IPS-18a (cell line): ENCODE measurements around the gene PDE4B.
A peak's percentile ranks its signal among the peaks of the same experiment; 100 is the strongest.

ENCODE experiments used
- H3K27ac ChIP-seq: one replicate; pipeline ENCODE4 v1.5.1; 2013; ENCODE audit warnings: low read length
- H3K27me3 ChIP-seq: one replicate; pipeline ENCODE4 v1.6.1; 2013; ENCODE audit warnings: mild to moderate bottlenecking, low read length; ENCODE audit not compliant: control insufficient read depth, insufficient read depth
- H3K36me3 ChIP-seq: one replicate; pipeline ENCODE4 v1.6.1; 2013; ENCODE audit warnings: low read depth, low read length; ENCODE audit not compliant: control insufficient read depth
- H3K4me1 ChIP-seq: one replicate; pipeline ENCODE4 v1.6.1; 2013; ENCODE audit warnings: low read depth, low read length; ENCODE audit not compliant: control insufficient read depth
- H3K4me3 ChIP-seq: one replicate; pipeline ENCODE4 v1.5.1; 2013; ENCODE audit warnings: low read length
- H3K9ac ChIP-seq: one replicate; pipeline ENCODE4 v1.6.1; 2013; ENCODE audit warnings: mild to moderate bottlenecking, low read length, moderate library complexity
- H3K9me3 ChIP-seq: one replicate; pipeline ENCODE4 v1.6.1; 2013; ENCODE audit warnings: low read depth, low read length; ENCODE audit not compliant: control insufficient read depth

Gene PDE4B

GRCh38 chr1:66265268-66265667 is 472.6 kb downstream of the PDE4B start:
- Histone ChIP-seq H3K9ac (no peak overlapping the region), H3K27ac (no peak overlapping the region), H3K36me3 (no peaks in the 10 kb centered on the region), H3K4me3 (no peak overlapping the region), H3K27me3 (no peaks in the 10 kb centered on the region), H3K9me3 (no peaks in the 10 kb centered on the region), H3K4me1 (peaks cover 3% of the 10 kb centered on the region)

DNA sequence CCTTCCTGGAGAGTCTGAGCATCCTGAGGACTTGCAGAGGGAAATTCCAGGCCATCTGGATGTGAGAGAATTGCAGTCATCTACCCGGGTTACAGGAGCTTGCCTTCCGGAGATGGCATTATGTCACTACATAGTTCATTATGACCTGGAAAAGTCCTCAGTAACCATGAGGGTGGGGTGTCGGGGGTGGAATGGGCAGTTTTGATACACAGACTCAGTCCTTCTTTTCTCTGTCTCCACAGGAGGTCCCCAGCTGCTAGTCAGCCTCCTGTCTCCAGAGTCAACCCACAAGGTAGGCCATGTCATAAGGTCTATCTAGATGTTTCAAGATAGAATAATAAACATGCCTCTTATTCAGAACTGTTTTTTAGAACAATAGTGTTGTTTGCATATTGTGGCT is 473.1 kb downstream of the PDE4B start:
- Histone ChIP-seq H3K4me3 (no peak overlapping the region), H3K36me3 (no peaks in the 10 kb centered on the region), H3K4me1 (peaks cover 3% of the 10 kb centered on the region), H3K27ac (no peak overlapping the region), H3K9me3 (no peaks in the 10 kb centered on the region), H3K9ac (no peak overlapping the region), H3K27me3 (no peaks in the 10 kb centered on the region)

DNA sequence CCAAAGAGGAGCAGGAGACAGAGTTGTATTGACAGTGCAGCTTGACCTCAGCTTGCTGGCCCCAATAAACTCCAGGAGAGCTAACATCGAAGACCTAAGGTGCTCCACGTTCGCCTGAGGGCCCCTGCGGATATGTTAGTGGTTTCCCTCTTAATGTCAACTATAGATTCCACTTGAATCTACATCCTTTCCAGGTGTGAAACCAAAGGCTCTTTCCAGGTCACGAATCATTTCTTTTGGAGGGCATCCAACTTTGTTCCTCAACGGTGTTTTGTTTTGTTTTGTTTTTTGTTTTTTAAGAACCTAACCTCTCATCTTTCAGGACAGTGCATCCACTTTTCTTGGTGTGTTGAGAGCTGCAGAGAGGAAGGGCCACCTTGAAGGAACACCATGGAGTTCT is 473.7 kb downstream of the PDE4B start:
- Histone ChIP-seq H3K9ac (no peak overlapping the region), H3K36me3 (no peaks in the 10 kb centered on the region), H3K4me1 (peaks cover 4% of the 10 kb centered on the region), H3K27me3 (no peaks in the 10 kb centered on the region), H3K9me3 (no peaks in the 10 kb centered on the region), H3K4me3 (no peak overlapping the region), H3K27ac (no peak overlapping the region)

- H3K9me3 ChIP-seq = no peaks in the 10 kb centered on the region
- H3K9ac ChIP-seq = no peak overlapping the region
- no peak overlapping the region for H3K4me3 ChIP-seq
- H3K27ac ChIP-seq = no peak overlapping the region
- peaks cover 8% of the 10 kb centered on the region for H3K4me1 ChIP-seq
- no peaks in the 10 kb centered on the region for H3K36me3 ChIP-seq
- no peaks in the 10 kb centered on the region for H3K27me3 ChIP-seq
Measured at GRCh38 chr1:66266756-66267155, 474.1 kb downstream of the PDE4B start.

GRCh38 chr1:66267201-66267940 is 474.7 kb downstream of the PDE4B start:
- no peak overlapping the region for H3K27ac ChIP-seq
- no peak overlapping the region for H3K9ac ChIP-seq
- H3K4me1 ChIP-seq = peaks cover 11% of the 10 kb centered on the region
- H3K27me3 ChIP-seq = no peaks in the 10 kb centered on the region
- no peaks in the 10 kb centered on the region for H3K9me3 ChIP-seq
- H3K4me3 ChIP-seq = no peak overlapping the region
- H3K36me3 ChIP-seq = no peaks in the 10 kb centered on the region

DNA sequence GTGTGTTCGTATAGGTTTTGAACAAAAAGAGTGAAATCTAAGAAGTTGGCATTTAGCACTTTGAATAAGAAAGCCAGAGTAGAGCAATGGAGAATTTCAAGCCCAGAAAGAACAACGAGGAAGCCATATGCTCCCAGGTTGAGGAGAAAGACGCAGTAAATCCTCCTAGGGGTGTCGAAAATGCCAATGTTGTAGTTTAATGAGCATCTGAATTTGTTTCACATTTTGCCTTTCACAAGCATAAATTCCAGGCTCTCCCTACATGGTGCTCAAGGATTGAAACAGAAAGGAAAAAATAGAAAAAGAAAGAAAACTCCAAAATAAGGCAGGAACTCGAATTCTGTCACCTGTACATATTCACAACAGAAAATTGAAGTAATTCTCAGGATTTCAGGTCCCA is 476.5 kb downstream of the PDE4B start:
- Histone ChIP-seq H3K27ac (no peak overlapping the region), H3K4me1 (peaks cover 11% of the 10 kb centered on the region), H3K4me3 (no peak overlapping the region), H3K27me3 (no peaks in the 10 kb centered on the region), H3K9ac (no peak overlapping the region), H3K9me3 (no peaks in the 10 kb centered on the region), H3K36me3 (no peaks in the 10 kb centered on the region)

DNA sequence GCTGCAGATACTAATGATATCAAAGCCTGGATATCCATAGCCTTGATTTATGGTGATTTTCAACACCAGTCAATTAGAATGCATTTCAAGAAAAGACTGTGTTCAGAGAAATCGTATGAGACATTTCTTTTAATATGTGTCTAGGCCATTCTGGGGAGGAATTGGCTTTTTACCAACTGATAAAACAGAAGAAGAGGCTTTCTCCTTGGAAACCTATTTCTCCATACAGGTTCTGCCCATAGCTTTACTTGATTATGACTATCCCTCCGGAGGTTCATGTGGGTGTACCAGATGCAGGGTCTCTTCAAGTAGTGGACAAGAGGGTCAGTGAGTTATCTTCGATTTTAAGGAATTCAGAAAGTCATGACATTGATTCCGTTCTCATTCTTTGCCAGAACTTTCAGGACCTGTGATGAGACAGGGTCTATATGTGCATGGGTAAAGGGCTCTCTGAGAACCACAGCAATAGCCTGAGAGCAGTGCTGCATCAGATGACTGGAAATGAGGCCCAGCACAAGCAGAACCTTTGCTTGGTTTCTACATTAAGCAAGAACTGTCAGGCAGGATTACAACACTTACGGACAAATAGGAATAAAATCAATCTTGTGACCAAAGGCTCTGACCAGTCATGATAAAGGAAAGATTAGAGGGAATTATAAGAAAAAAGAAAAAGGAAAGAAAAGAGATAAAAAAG is 477.6 kb downstream of the PDE4B start:
- H3K27ac ChIP-seq = no peak overlapping the region
- H3K9ac ChIP-seq = no peak overlapping the region
- H3K36me3 ChIP-seq = no peaks in the 10 kb centered on the region
- no peaks in the 10 kb centered on the region for H3K27me3 ChIP-seq
- peaks cover 9% of the 10 kb centered on the region for H3K4me1 ChIP-seq
- no peaks in the 10 kb centered on the region for H3K9me3 ChIP-seq
- no peak overlapping the region for H3K4me3 ChIP-seq

DNA sequence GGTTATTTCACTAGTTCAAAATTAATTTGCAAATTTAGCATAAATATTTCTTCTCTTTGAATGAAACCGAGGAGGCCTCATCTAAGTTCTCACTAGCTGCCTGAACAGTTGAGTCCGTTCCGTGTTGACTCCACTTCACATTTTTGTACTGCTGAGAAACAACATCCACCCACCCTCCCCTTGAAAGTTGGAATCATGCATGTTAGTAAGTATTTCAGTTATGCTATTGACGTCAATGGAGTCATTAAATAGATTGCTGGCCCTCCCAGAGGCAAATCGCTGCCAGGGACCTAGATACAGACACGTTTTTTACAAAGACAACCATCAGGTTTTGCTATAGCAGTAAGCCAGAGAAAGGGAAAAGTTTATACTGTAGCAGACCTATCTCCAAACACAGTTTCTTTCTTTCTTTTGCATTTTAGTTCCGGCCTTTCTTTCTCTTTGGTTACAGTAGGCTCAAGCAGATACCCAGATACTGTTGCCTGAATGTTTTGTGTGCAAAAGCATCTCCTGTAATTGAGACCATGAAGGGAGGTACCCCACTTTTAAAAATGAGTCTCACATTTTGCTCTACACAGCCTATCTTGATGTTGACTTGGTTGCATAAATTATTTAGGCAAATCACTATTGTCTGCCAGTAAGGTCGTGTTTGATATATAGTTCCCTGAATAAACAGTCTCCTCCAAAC is 478.7 kb downstream of the PDE4B start:
- Histone ChIP-seq H3K36me3 (no peaks in the 10 kb centered on the region), H3K9ac (no peak overlapping the region), H3K4me1 (peaks cover 14% of the 10 kb centered on the region)

DNA sequence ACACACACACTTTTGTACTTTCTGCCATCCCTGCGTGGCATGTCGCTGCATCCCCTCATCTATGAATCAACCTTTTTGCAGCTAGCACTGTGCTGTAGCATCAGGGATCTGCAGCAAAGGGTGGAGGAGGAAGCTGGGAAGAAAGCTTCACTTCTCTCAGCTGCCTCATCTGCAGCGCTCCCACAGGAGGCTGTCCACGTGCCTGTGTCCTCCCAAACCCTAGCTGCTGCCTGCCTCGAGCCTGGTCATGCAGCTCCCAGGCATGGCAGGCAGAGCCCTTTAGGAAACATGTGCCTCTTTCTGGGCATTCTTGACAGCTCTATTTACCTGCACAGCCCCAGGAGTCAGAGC is 479.2 kb downstream of the PDE4B start:
- Histone ChIP-seq H3K9me3 (no peaks in the 10 kb centered on the region), H3K36me3 (no peaks in the 10 kb centered on the region), H3K9ac (no peak overlapping the region), H3K4me3 (no peak overlapping the region), H3K4me1 (peaks cover 14% of the 10 kb centered on the region), H3K27me3 (no peaks in the 10 kb centered on the region), H3K27ac (no peak overlapping the region)

More for the DNA sequence above, 478.7 kb downstream of the PDE4B start:
- no peaks in the 10 kb centered on the region for H3K27me3 ChIP-seq
- no peak overlapping the region for H3K27ac ChIP-seq
- H3K4me3 ChIP-seq = peak overlapping the region; percentile 18
- no peaks in the 10 kb centered on the region for H3K9me3 ChIP-seq

GRCh38 chr1:66273656-66274055 is 481.0 kb downstream of the PDE4B start:
- Histone ChIP-seq H3K27ac (no peak overlapping the region), H3K9ac (no peak overlapping the region), H3K9me3 (no peaks in the 10 kb centered on the region), H3K4me1 (peaks cover 19% of the 10 kb centered on the region), H3K4me3 (no peak overlapping the region), H3K27me3 (no peaks in the 10 kb centered on the region), H3K36me3 (no peaks in the 10 kb centered on the region)

- H3K4me1 ChIP-seq = peaks cover 20% of the 10 kb centered on the region
- no peak overlapping the region for H3K27ac ChIP-seq
Measured at GRCh38 chr1:66274634-66275033, 481.9 kb downstream of the PDE4B start.

More at GRCh38 chr1:66274634-66275033, 481.9 kb downstream of the PDE4B start:
- H3K4me3 ChIP-seq = no peak overlapping the region
- no peaks in the 10 kb centered on the region for H3K9me3 ChIP-seq
- no peak overlapping the region for H3K9ac ChIP-seq
- no peaks in the 10 kb centered on the region for H3K27me3 ChIP-seq
- no peaks in the 10 kb centered on the region for H3K36me3 ChIP-seq
